SU-DHL-6 (cell line): ENCODE results near the gene ERMN.

Experiments
- H2AFZ ChIP-seq: fragments of 200-600 bp; sonication (generic); 2 replicates; pipeline ENCODE4 v1.6.1; 2014; ENCODE audit warnings: low read depth, mild to moderate bottlenecking, moderate library complexity, mixed read lengths, antibody characterized with exemption, low read length; ENCODE audit not compliant: severe bottlenecking
- H3F3A ChIP-seq: fragments of 200-600 bp; shearing (Covaris generic); 2 replicates; pipeline ENCODE4 v1.6.0; 2016; ENCODE audit warnings: antibody characterized with exemption, mild to moderate bottlenecking; ENCODE audit not compliant: insufficient read depth
- H3K27ac ChIP-seq: fragments of 200-600 bp; sonication (generic); 2 replicates; pipeline ENCODE4 v1.5.1; 2016; ENCODE audit warnings: low read depth, mild to moderate bottlenecking, low read length, moderate library complexity, mixed read lengths
- H3K27me3 ChIP-seq: fragments of 200-600 bp; sonication (generic), shearing (Covaris generic); 2 replicates; pipeline ENCODE4 v1.6.0; 2014; ENCODE audit warnings: mild to moderate bottlenecking, low read length
- H3K36me3 ChIP-seq: fragments of 200-600 bp; sonication (generic); 2 replicates; pipeline ENCODE4 v1.6.1; 2014; ENCODE audit warnings: mild to moderate bottlenecking, low read length, mixed read lengths
- H3K4me2 ChIP-seq: fragments of 300-600, 200-600 bp; shearing (Covaris generic), sonication (generic); 2 replicates; pipeline ENCODE4 v1.6.0; 2014; ENCODE audit warnings: low read length, low read depth, mild to moderate bottlenecking; ENCODE audit not compliant: poor library complexity, severe bottlenecking
- H3K4me3 ChIP-seq: fragments of 200-600 bp; sonication (generic); 2 replicates; pipeline ENCODE4 v1.5.1; 2014; ENCODE audit warnings: antibody characterized with exemption, low read length, mild to moderate bottlenecking, mixed read lengths; ENCODE audit not compliant: insufficient read depth, poor library complexity, severe bottlenecking
- H3K79me2 ChIP-seq: fragments of 200-600 bp; sonication (generic); 2 replicates; pipeline ENCODE4 v1.6.1; 2014; ENCODE audit warnings: mild to moderate bottlenecking, low read length, moderate library complexity; ENCODE audit not compliant: insufficient read depth
- H3K9ac ChIP-seq: fragments of 200-600 bp; sonication (generic); 2 replicates; pipeline ENCODE4 v1.7.0; 2014; ENCODE audit warnings: mild to moderate bottlenecking, low read length
- H3K9me2 ChIP-seq: fragments of 200-600 bp; sonication (generic); replicated peaks from 2 replicates; pipeline ENCODE4 v1.6.1; 2014; ENCODE audit warnings: low read length; ENCODE audit not compliant: insufficient read depth
- H3K9me3 ChIP-seq: fragments of 200-600 bp; sonication (generic); 2 replicates; pipeline ENCODE4 v1.6.1; 2014; ENCODE audit warnings: low read length, mixed read lengths; ENCODE audit not compliant: insufficient read depth
- H4K20me1 ChIP-seq: fragments of 200-600 bp; sonication (generic); 2 replicates; pipeline ENCODE4 v1.6.1; 2014; ENCODE audit warnings: low read depth, mild to moderate bottlenecking, antibody characterized with exemption, low read length, moderate library complexity, mixed read lengths
- EZH2phosphoT487 ChIP-seq: fragments of 200-600 bp; sonication (generic), shearing (Covaris generic); conservative IDR thresholded peaks from 2 replicates; pipeline ENCODE4 v1.6.1; 2018; ENCODE audit warnings: mild to moderate bottlenecking, antibody characterized with exemption, low read length, moderate library complexity, mixed read lengths
- TF ChIP-seq, protein P1 (sequence below): fragments of 200-600 bp; sonication (generic); IDR thresholded peaks from one replicate; pipeline ENCODE4 v1.5.1; 2017; ENCODE audit warnings: antibody characterized with exemption, mild to moderate bottlenecking, low read length, moderate library complexity; ENCODE audit not compliant: insufficient read depth, poor library complexity, severe bottlenecking

The ERMN gene

DNA sequence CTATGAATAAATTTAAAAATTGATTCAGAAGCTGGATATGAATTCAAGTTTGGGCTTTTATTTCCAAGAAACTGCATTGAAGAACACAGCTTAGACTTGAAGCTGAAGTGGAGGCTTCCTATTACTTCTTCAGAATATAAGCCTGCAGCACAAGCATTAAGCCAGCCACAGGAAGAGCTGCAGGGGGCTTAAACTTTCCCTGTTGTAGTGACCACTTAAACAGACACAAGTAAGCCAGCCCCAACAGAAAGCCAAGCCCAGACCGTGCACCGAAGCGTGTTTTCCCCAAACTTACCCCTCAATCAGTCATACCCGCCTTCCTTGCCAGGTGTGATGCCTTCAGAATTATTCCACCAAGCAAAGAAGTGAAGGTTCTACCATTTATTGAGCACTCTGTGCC, 28.7 kb downstream of the ERMN start:
- Histone ChIP-seq H3K27me3 (no peaks in the 10 kb centered on the region), H3K4me3 (no peak overlapping the region), H3K27ac (no peak overlapping the region), H3K79me2 (no peaks in the 10 kb centered on the region), H2AFZ (no peak overlapping the region), H3K9me2 (no peaks in the 10 kb centered on the region), H3F3A (no peaks in the 10 kb centered on the region), H3K9me3 (no peaks in the 10 kb centered on the region), H3K4me2 (no peak overlapping the region), H3K9ac (no peak overlapping the region), H4K20me1 (no peaks in the 10 kb centered on the region), H3K36me3 (no peaks in the 10 kb centered on the region)
- no peak for TF ChIP-seq EZH2phosphoT487
- TF ChIP-seq, protein P1, sequence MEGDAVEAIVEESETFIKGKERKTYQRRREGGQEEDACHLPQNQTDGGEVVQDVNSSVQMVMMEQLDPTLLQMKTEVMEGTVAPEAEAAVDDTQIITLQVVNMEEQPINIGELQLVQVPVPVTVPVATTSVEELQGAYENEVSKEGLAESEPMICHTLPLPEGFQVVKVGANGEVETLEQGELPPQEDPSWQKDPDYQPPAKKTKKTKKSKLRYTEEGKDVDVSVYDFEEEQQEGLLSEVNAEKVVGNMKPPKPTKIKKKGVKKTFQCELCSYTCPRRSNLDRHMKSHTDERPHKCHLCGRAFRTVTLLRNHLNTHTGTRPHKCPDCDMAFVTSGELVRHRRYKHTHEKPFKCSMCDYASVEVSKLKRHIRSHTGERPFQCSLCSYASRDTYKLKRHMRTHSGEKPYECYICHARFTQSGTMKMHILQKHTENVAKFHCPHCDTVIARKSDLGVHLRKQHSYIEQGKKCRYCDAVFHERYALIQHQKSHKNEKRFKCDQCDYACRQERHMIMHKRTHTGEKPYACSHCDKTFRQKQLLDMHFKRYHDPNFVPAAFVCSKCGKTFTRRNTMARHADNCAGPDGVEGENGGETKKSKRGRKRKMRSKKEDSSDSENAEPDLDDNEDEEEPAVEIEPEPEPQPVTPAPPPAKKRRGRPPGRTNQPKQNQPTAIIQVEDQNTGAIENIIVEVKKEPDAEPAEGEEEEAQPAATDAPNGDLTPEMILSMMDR: no peak

DNA sequence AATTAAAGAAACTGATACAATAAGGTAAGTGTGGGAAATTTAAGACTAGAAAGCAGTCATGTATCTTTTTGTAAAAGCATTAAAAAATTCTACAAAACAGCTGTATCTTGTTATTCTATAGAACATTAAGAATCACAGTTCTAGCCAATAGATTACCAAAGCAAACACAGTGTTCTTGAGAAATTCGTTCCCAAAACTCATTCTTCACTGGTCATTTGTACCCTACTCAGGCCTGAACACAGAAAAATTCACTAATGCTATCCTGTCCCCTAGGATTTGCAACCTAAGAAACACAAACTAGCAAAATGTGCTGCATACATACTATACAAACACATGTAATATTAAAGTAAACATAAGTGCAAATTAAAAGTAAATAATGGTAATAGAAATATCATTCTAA, 29.1 kb downstream of the ERMN start:
- Histone ChIP-seq H3K4me3 (no peak overlapping the region), H3K79me2 (no peaks in the 10 kb centered on the region), H3K27ac (no peak overlapping the region), H3K9ac (no peak overlapping the region), H3K4me2 (no peak overlapping the region), H3K27me3 (no peaks in the 10 kb centered on the region), H3K36me3 (no peaks in the 10 kb centered on the region), H2AFZ (no peak overlapping the region), H3K9me2 (no peaks in the 10 kb centered on the region), H3K9me3 (no peaks in the 10 kb centered on the region), H4K20me1 (no peaks in the 10 kb centered on the region), H3F3A (no peaks in the 10 kb centered on the region)
- no peak for TF ChIP-seq EZH2phosphoT487
- TF ChIP-seq, protein P1: no peak

DNA sequence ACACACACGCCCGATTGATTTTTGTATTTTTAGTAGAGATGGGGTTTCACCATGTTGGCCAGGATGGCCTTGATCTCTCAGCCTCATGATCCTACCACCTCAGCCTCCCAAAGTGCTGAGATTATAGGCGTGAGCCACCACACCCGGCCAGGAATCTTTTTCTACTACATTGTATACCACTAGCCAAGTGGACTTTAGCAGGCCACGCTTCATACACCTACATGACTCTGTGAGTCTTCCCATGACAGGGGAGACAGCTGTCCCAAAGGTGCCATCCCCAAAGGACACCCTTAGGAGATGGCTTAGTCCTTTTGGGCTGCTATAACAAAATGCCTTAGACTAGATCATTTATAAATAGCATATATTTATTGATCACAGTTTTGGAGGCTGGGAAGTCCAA, 32.8 kb downstream of the ERMN start:
- Histone ChIP-seq H3K27ac (no peak overlapping the region), H3K9me3 (no peaks in the 10 kb centered on the region), H3K79me2 (no peaks in the 10 kb centered on the region), H3K27me3 (no peaks in the 10 kb centered on the region), H4K20me1 (no peaks in the 10 kb centered on the region), H2AFZ (no peak overlapping the region), H3F3A (no peaks in the 10 kb centered on the region), H3K4me2 (no peak overlapping the region), H3K4me3 (no peak overlapping the region), H3K36me3 (no peaks in the 10 kb centered on the region), H3K9ac (no peak overlapping the region), H3K9me2 (no peaks in the 10 kb centered on the region)
- no peak for TF ChIP-seq EZH2phosphoT487
- TF ChIP-seq, protein P1: no peak

DNA sequence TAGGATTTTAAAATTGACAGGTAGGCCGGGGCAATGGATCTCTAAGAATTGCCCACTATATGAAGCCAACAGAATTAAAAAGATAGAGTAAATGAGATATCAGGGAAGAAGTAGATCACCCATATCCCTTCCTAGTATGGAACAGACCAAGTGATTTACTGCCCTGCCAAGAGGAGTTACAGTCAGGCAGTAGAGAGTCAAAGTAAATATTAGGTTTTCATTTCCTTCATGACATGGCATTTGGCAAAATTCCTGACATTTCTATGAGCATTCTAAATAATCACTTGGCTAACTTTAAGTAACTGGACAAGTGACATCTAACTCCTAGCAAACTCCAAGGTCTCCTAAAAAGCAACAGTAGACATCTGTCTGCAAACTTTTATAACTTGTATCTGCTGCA, 34.6 kb downstream of the ERMN start:
- no peak overlapping the region for H3K27ac ChIP-seq
- no peak overlapping the region for H2AFZ ChIP-seq
- no peaks in the 10 kb centered on the region for H3F3A ChIP-seq
- no peak overlapping the region for H3K4me2 ChIP-seq
- H3K9ac ChIP-seq: no peak overlapping the region
- no peak overlapping the region for H3K4me3 ChIP-seq
- no peaks in the 10 kb centered on the region for H3K79me2 ChIP-seq
- no peak for TF ChIP-seq EZH2phosphoT487
- TF ChIP-seq, protein P1: no peak
- H3K36me3 ChIP-seq: no peaks in the 10 kb centered on the region
- H3K9me2 ChIP-seq: no peaks in the 10 kb centered on the region
- H4K20me1 ChIP-seq: no peaks in the 10 kb centered on the region
- no peaks in the 10 kb centered on the region for H3K9me3 ChIP-seq
- no peaks in the 10 kb centered on the region for H3K27me3 ChIP-seq
